Stomach (tissue), 9 donors: Measurements from ENCODE around the gene TNFRSF1A. TPM values are rescaled to one million over a fixed set of nuclear protein-coding genes. Genes with fewer than 3 reads are reported as not detected.

ENCODE experiments used
- DNase-seq, 2 donors: peaks; one replicate each; pipeline versions ENCODE4 v3.0.0 to v3.0.0-alpha.2; 2013 to 2019
- H3K27ac ChIP-seq, 5 donors: fragments of 200-600 bp in 4 of 5; sonication (generic) in 4 of 5; one replicate each; pipeline ENCODE4 v1.5.1; 2013 to 2019; ENCODE audit warnings: mild to moderate bottlenecking in 1 of 5, moderate library complexity in 1 of 5
- H3K27me3 ChIP-seq, 3 donors: fragments of 200-600 bp; sonication (generic); one replicate each; pipeline ENCODE4 v1.5.1; 2017 to 2019; ENCODE audit warnings: mixed run types in 1 of 3
- H3K36me3 ChIP-seq, 4 donors: fragments of 200-600 bp; sonication (generic); 1 replicate in 3 of 4; 2 replicates in 1 of 4; pipeline ENCODE4 v1.5.1; 2016 to 2019
- H3K4me1 ChIP-seq, 4 donors: fragments of 200-600 bp; sonication (generic); one replicate each; pipeline ENCODE4 v1.5.1; 2016 to 2019
- H3K4me3 ChIP-seq, 4 donors: fragments of 200-600 bp; sonication (generic) in 3 of 4; one replicate each; pipeline ENCODE4 v1.5.1; 2016 to 2019; ENCODE audit warnings: mild to moderate bottlenecking in 1 of 4
- H3K9me3 ChIP-seq, 4 donors: fragments of 200-600 bp; sonication (generic); one replicate each; pipeline ENCODE4 v1.5.1; 2016 to 2019
- EP300 ChIP-seq: sonication (generic); formaldehyde crosslinking; IDR thresholded peaks from one replicate; pipeline ENCODE4 v1.6.1; 2017; ENCODE audit warnings: antibody characterized with exemption
- POLR2A ChIP-seq, 4 donors: fragments of 450-650 bp; IDR thresholded peaks; one replicate each; pipeline ENCODE4 v1.6.1; 2016; ENCODE audit warnings: antibody characterized with exemption in 4 of 4, control low read depth in 2 of 4, mild to moderate bottlenecking in 1 of 4, moderate library complexity in 1 of 4
- POLR2AphosphoS5 ChIP-seq, 3 donors: sonication (generic); formaldehyde crosslinking; IDR thresholded peaks; one replicate each; pipeline ENCODE4 v1.6.1; 2016; ENCODE audit warnings: antibody characterized with exemption in 3 of 3
- WGBS, 5 donors: extraction: QIAGEN DNeasy Blood & Tissue Kit in 3 of 5; methylation state at CpG; one replicate each; pipeline versions ENCODE4 v1.1.5 to v1.1.7; 2013 to 2018; 5-methylcytosine and 5-hydroxymethylcytosine counted together
- intact Hi-C: fragments of 100-400 bp; cut with DNase I; formaldehyde crosslinking; loops from one replicate; pipeline ENCODE4 v1.15.1; 2023; ENCODE audit warnings: low total_unique reads
- polyA plus RNA-seq, 3 donors: library from polyadenylated mRNA; stranded (reverse); fragments of 200-250 nt; gene quantifications; one replicate each; pipeline ENCODE4 v1.2.3, GENCODE V29; 2013
- total RNA-seq, 5 donors: library from RNA; depleted of rRNA; stranded (reverse); fragments of >200 nt; gene quantifications; one replicate each; pipeline versions ENCODE4 v1.1.0 to v1.2.3, GENCODE V29; 2014 to 2016
- TF ChIP-seq, protein P1 (sequence below), 7 experiments: fragments of 450-650 bp in 4 of 7; fragments of 200-600 bp in 3 of 7; sonication (generic) in 3 of 7; IDR thresholded peaks; one replicate each; pipeline ENCODE4 v1.5.1; 2016 to 2019; ENCODE audit warnings: antibody characterized with exemption in 7 of 7, control low read depth in 2 of 7, mild to moderate bottlenecking in 1 of 7
- donor health status: healthy with polysubstance abuse.
- donor health status: Bipolar disorder and iron deficiency.
- donor health status: healthy.

TNFRSF1A gene
- total and polyA plus RNA-seq, 8 donors = 35.2 to 432 (median 102) TPM

DNA sequence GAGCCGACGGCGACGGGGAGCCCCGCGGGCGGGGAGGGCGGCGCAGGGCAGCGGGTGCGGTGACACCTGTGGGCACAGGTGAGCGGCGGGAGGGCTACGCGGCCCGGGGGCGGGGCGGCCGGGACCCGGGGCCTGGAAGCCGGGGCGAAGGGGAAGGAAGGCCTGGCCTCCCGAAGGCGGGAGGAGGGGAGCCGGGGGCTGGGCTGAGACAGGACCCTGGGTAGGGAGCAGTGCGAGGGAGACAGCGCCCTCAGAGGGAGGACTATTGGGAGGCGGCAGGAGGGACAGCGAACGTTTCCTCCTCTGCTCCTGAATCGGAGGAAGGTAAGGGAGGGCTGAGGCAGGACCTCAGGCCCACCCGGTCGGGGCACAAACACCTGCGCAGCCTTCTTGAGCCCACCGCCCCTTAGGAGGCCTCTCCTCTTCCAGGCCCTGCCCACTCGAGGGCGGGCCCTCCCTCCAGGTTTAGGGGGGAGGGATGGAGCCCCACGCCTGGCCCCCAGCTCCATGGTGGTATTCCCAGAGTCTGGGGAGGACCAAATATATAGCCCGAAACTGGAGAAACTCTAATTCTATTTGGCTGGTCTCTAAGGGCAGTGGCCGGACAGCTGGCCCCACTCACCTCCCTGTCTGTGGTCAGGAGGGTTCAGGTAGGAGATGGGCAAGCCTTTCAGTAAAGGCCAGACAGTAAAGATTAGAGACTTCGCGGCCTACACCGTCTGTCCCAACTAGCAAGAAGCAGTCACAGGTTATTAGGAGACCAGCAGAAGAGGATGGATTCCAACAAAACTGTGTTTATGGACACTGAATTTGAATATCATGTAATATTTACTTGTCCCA, 30.9 kb downstream of the TNFRSF1A start:
- H3K4me1 ChIP-seq = peaks cover 12 to 40% (median 38%) of the 10 kb centered on the region in 4 donors
- peak overlapping the region; percentile 47 to 56 (median 49) for H3K4me3 ChIP-seq
- TF ChIP-seq POLR2A (IDR thresholded peaks at IDR 0.05) = no peak
- TF ChIP-seq POLR2AphosphoS5 (IDR thresholded peaks at IDR 0.05) = no peak
- TF ChIP-seq, protein P1, sequence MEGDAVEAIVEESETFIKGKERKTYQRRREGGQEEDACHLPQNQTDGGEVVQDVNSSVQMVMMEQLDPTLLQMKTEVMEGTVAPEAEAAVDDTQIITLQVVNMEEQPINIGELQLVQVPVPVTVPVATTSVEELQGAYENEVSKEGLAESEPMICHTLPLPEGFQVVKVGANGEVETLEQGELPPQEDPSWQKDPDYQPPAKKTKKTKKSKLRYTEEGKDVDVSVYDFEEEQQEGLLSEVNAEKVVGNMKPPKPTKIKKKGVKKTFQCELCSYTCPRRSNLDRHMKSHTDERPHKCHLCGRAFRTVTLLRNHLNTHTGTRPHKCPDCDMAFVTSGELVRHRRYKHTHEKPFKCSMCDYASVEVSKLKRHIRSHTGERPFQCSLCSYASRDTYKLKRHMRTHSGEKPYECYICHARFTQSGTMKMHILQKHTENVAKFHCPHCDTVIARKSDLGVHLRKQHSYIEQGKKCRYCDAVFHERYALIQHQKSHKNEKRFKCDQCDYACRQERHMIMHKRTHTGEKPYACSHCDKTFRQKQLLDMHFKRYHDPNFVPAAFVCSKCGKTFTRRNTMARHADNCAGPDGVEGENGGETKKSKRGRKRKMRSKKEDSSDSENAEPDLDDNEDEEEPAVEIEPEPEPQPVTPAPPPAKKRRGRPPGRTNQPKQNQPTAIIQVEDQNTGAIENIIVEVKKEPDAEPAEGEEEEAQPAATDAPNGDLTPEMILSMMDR (IDR thresholded peaks at IDR 0.05) = no peak
- no peak for TF ChIP-seq EP300
- H3K9me3 ChIP-seq = no peaks in the 10 kb centered on the region
- H3K27ac ChIP-seq = peak overlapping the region; percentile 73 to 84 (median 80)
- peak in 1 of 2 donors; percentile 40 for DNase-seq
- 15 to 32% (median 22%) methylated on average over 15 to 43 of the region's 43 CpGs for WGBS, 5 donors
- intact Hi-C loops = no loop called here
- H3K36me3 ChIP-seq = peaks cover 0 to 4% (median 2%) of the 10 kb centered on the region in 4 donors
- peaks cover 0 to 28% (median 12%) of the 10 kb centered on the region in 3 donors for H3K27me3 ChIP-seq

DNA sequence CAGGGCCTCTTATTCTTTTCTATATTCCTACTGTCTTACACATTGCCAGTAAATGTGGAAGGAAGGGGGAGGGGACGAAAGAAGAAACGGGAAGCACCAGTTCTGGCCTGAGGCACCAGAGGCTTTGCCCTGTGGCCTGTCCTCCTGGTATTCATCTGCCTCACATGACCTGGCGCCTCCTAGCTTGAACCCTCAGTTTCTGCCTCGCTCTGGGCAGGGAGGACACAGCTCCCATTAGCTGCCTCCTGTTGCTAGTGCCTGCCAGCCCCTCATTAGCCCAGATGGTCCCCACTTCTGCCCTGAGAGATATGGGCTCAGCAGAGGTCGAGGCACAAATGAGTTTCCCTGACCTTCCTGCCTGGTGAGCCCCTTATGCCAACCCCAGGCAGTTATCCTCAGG, 34.3 kb downstream of the TNFRSF1A start:
- Histone ChIP-seq H3K4me3 (no peak overlapping the region), H3K36me3 (no peaks in the 10 kb centered on the region), H3K27ac (no peak overlapping the region), H3K9me3 (no peaks in the 10 kb centered on the region), H3K27me3 (peaks cover 0 to 28% (median 12%) of the 10 kb centered on the region in 3 donors), H3K4me1 (peaks cover 8 to 29% (median 28%) of the 10 kb centered on the region in 4 donors)
- no peak for TF ChIP-seq EP300
- TF ChIP-seq POLR2A (IDR thresholded peaks at IDR 0.05) = no peak
- no peak for TF ChIP-seq POLR2AphosphoS5 (IDR thresholded peaks at IDR 0.05)
- TF ChIP-seq, protein P1 (IDR thresholded peaks at IDR 0.05) = no peak
- WGBS, 5 donors = 74 to 78% (median 76%) methylated on average over 5 of the region's 5 CpGs
- DNase-seq = peak in 1 of 2 donors; percentile 2
- intact Hi-C loops = no loop called here

DNA sequence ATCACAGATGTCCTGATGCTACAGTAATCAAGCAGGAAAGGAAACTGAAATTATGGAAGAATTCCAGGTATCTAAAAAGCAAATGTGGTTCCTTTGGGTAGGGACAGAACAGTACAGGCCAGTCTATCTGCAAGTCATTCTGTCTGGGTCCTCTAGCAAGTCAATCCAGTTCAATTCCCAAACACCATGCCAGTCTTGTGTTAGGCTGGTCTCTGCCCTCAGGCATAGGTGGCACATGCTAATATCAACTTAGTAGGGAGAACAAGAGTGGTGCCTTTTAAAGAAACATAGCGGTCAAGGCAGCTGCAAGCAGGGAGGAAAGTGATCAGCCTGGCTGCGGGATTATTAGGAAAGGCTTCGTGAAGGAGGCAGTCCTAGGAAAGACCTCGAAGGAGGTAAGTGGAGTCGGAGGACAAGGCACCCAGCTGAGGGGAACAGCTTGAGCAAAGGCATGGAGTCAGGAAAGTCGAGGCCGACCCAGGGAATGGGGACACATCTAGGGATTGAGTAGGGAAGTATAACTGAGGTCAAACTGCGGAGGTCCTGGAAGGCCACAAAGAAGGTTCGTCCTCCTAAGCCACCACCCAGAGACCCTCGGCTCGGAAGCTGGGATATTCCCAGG, 35.2 kb downstream of the TNFRSF1A start:
- peak in 1 of 2 donors; percentile 0 for DNase-seq
- WGBS, 5 donors = 88 to 94% (median 91%) methylated on average over 11 of the region's 11 CpGs
- peaks cover 8 to 21% (median 20%) of the 10 kb centered on the region in 4 donors for H3K4me1 ChIP-seq

DNA sequence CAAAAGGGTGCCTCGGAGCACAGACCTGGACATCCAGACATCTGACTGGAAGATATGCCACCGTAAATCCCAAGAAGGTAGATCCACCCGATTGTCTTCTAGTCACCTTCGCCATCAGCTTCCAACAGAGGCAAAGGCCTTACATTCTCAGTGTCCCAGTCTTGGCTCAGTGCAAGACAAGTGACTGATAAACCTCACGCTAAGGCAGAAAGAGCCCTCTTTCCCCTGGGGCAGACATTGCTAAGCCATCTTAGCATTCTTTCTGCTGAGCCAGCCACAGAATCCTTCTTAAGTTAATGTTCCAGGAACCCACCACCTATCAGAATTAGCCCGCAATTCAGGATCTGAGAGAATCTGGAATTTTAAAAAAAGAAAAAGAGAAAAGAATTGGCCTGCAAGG, 35.7 kb downstream of the TNFRSF1A start:
- TF ChIP-seq EP300 (no peak), POLR2AphosphoS5 (IDR thresholded peaks at IDR 0.05) (no peak), POLR2A (IDR thresholded peaks at IDR 0.05) (no peak)
- TF ChIP-seq, protein P1 (IDR thresholded peaks at IDR 0.05) = no peak
- Histone ChIP-seq H3K27me3 (peaks cover 0 to 17% (median 12%) of the 10 kb centered on the region in 3 donors), H3K9me3 (no peaks in the 10 kb centered on the region), H3K36me3 (no peaks in the 10 kb centered on the region), H3K4me1 (peaks cover 8 to 16% (median 15%) of the 10 kb centered on the region in 4 donors), H3K4me3 (no peak overlapping the region), H3K27ac (no peak overlapping the region)
- peak in 1 of 2 donors; percentile 1 for DNase-seq
- WGBS, 5 donors = 76 to 90% (median 84%) methylated on average over 6 of the region's 6 CpGs
- intact Hi-C loops = no loop called here

More for the DNA sequence above, 35.2 kb downstream of the TNFRSF1A start:
- Histone ChIP-seq H3K36me3 (no peaks in the 10 kb centered on the region), H3K9me3 (no peaks in the 10 kb centered on the region), H3K27me3 (peaks cover 0 to 23% (median 12%) of the 10 kb centered on the region in 3 donors), H3K27ac (no peak overlapping the region), H3K4me3 (no peak overlapping the region)
- TF ChIP-seq, protein P1 (IDR thresholded peaks at IDR 0.05) = no peak
- TF ChIP-seq POLR2AphosphoS5 (IDR thresholded peaks at IDR 0.05) = no peak
- no peak for TF ChIP-seq EP300
- no peak for TF ChIP-seq POLR2A (IDR thresholded peaks at IDR 0.05)
- intact Hi-C loops = no loop called here
